GM23338 (cell line): ENCODE measurements around the gene DCBLD2. TPM values are rescaled to one million over a fixed set of nuclear protein-coding genes. Genes with fewer than 3 reads are reported as not detected.

Experiments used
- ATAC-seq: fragments of 200-7000 bp; cut with Tn5 transposase; 3 replicates; pipeline ENCODE4 v1.9.1; 2020
- DNase-seq: peaks from one replicate; pipeline ENCODE4 v3.0.0-alpha.2; 2015; ENCODE audit warnings: low spot score
- H2AFZ ChIP-seq: fragments of 200-600 bp; sonication (generic); 2 replicates; pipeline ENCODE4 v1.8.0; 2016; ENCODE audit warnings: antibody characterized with exemption, mild to moderate bottlenecking, moderate library complexity
- H3F3A ChIP-seq: fragments of 200-600 bp; sonication (generic); replicated peaks from 2 replicates; pipeline ENCODE4 v1.8.0; 2017; ENCODE audit warnings: antibody characterized with exemption, mixed run types, low read depth
- H3K27ac ChIP-seq: fragments of 200-600 bp; sonication (generic); 2 replicates; pipeline ENCODE4 v1.6.1; 2016; ENCODE audit warnings: low read depth
- H3K27me3 ChIP-seq: fragments of 200-600 bp; sonication (generic); 2 replicates; pipeline ENCODE4 v1.8.0; 2016; ENCODE audit warnings: mild to moderate bottlenecking, mixed run types, moderate library complexity; ENCODE audit not compliant: insufficient read depth
- H3K36me3 ChIP-seq: fragments of 200-600 bp; sonication (generic); 2 replicates; pipeline ENCODE4 v1.8.0; 2016; ENCODE audit warnings: mild to moderate bottlenecking; ENCODE audit not compliant: insufficient read depth
- H3K4me1 ChIP-seq: fragments of 200-600 bp; sonication (generic); 2 replicates; pipeline ENCODE4 v1.8.0; 2016; ENCODE audit warnings: mild to moderate bottlenecking, moderate library complexity; ENCODE audit not compliant: insufficient read depth
- H3K4me2 ChIP-seq: fragments of 200-600 bp; sonication (generic); 2 replicates; pipeline ENCODE4 v1.7.1; 2017; ENCODE audit warnings: mixed run types
- H3K4me3 ChIP-seq: fragments of 200-600 bp; sonication (generic); 2 replicates; pipeline ENCODE4 v1.6.1; 2016; ENCODE audit warnings: mixed run types
- H3K79me2 ChIP-seq: fragments of 200-600 bp; sonication (generic); replicated peaks from 2 replicates; pipeline ENCODE4 v1.8.0; 2017; ENCODE audit warnings: mild to moderate bottlenecking; ENCODE audit not compliant: insufficient read depth
- H3K9me2 ChIP-seq: fragments of 200-600 bp; sonication (generic); 2 replicates; pipeline ENCODE4 v1.8.0; 2017; ENCODE audit not compliant: insufficient read depth
- H4K20me1 ChIP-seq: fragments of 200-600 bp; sonication (generic); replicated peaks from 2 replicates; pipeline ENCODE4 v1.8.0; 2017; ENCODE audit warnings: mild to moderate bottlenecking; ENCODE audit not compliant: insufficient read depth
- H3K27ac Mint-ChIP-seq: 2 replicates; pipeline ENCODE4 v1.8.0; 2020; ENCODE audit warnings: inconsistent platforms, mild to moderate bottlenecking, moderate library complexity, mixed read lengths
- H3K27me3 Mint-ChIP-seq: 3 replicates; pipeline ENCODE4 v1.8.0; 2022; ENCODE audit warnings: low read depth, mild to moderate bottlenecking, moderate library complexity, mixed read lengths, inconsistent platforms; ENCODE audit not compliant: insufficient read depth, poor library complexity
- H3K36me3 Mint-ChIP-seq: 3 replicates; pipeline ENCODE4 v1.8.0; 2021; ENCODE audit warnings: low read depth, mild to moderate bottlenecking, inconsistent platforms, moderate library complexity, mixed read lengths
- H3K4me1 Mint-ChIP-seq: 3 replicates; pipeline ENCODE4 v1.8.0; 2020; ENCODE audit warnings: mild to moderate bottlenecking, inconsistent platforms, mixed read lengths
- H3K4me3 Mint-ChIP-seq: 3 replicates; pipeline ENCODE4 v1.8.0; 2021; ENCODE audit warnings: moderate library complexity, mild to moderate bottlenecking, inconsistent platforms, mixed read lengths
- H3K9me3 Mint-ChIP-seq: 3 replicates; pipeline ENCODE4 v1.8.0; 2020; ENCODE audit warnings: moderate library complexity, mild to moderate bottlenecking, inconsistent platforms, mixed read lengths
- EZH2 ChIP-seq: fragments of 200-600 bp; sonication (generic); IDR thresholded peaks from one replicate; pipeline ENCODE4 v1.8.0; 2017; ENCODE audit warnings: antibody characterized with exemption, mild to moderate bottlenecking, low read depth; ENCODE audit not compliant: unreplicated experiment
- JUNB ChIP-seq: IDR thresholded peaks from one replicate; pipeline ENCODE4 v1.6.1; 2016; ENCODE audit warnings: antibody characterized with exemption; ENCODE audit not compliant: unreplicated experiment
- STAT1 ChIP-seq: IDR thresholded peaks from one replicate; pipeline ENCODE4 v1.6.1; 2016; ENCODE audit warnings: antibody characterized with exemption; ENCODE audit not compliant: unreplicated experiment
- polyA plus RNA-seq: library from polyadenylated mRNA; unstranded; fragments of >200 nt; fragmentation: Nextera tagmentation; extraction: Ambion mirVana; gene quantifications from 2 replicates; pipeline ENCODE4 v1.2.1, GENCODE V29; 2016
- total RNA-seq: library from RNA; depleted of rRNA; stranded (reverse); fragments of >200 nt; shearing (Covaris generic); gene quantifications from 2 replicates; pipeline ENCODE4 v1.2.3, GENCODE V29; 2014
- TF ChIP-seq, protein P1 (sequence below): IDR thresholded peaks from one replicate; pipeline ENCODE4 v1.6.1; 2018; ENCODE audit warnings: antibody characterized with exemption; ENCODE audit not compliant: unreplicated experiment
- TF ChIP-seq, protein P2 (sequence below): fragments of 250-450 bp; sonication (Bioruptor Pico); IDR thresholded peaks from 2 replicates; pipeline ENCODE4 v1.5.0; 2020; ENCODE audit warnings: mild to moderate bottlenecking, moderate library complexity
- TF ChIP-seq, protein P3 (sequence below): IDR thresholded peaks from 2 replicates; pipeline ENCODE4 v1.6.1; 2016; ENCODE audit warnings: antibody characterized with exemption
- TF ChIP-seq, protein P4 (sequence below), 2 experiments: fragments of 200-600 bp in 1 of 2; sonication (generic) in 1 of 2; conservative IDR thresholded peaks; 2 replicates each; pipeline versions ENCODE4 v1.5.1 to v1.6.1; 2016 to 2017; ENCODE audit warnings: antibody characterized with exemption in 2 of 2, low read depth in 2 of 2, mild to moderate bottlenecking in 2 of 2, moderate library complexity in 1 of 2

Gene DCBLD2
- total and polyA plus RNA-seq, 2 experiments from 2014 or later: 25.9 to 69.7 TPM

DNA sequence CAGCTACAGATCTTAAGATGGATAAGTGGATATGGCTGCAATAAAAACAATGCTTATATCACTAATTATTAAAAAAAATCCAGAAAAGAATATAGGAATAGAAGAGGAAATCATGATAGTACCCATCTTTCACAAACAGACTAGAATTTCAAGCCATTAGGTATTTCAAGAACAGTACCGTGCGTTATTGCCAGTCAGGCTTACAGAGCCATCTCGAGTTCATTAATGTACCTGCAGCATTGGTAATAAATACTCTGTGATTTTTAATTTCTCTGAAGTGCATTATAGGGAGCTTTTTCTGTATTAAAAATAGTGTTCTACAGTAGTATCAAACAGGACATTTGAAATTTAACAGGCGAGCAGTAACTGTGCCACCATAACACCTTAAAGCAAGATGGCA, 102.7 kb downstream of the DCBLD2 start (continued):
- TF ChIP-seq, protein P1, sequence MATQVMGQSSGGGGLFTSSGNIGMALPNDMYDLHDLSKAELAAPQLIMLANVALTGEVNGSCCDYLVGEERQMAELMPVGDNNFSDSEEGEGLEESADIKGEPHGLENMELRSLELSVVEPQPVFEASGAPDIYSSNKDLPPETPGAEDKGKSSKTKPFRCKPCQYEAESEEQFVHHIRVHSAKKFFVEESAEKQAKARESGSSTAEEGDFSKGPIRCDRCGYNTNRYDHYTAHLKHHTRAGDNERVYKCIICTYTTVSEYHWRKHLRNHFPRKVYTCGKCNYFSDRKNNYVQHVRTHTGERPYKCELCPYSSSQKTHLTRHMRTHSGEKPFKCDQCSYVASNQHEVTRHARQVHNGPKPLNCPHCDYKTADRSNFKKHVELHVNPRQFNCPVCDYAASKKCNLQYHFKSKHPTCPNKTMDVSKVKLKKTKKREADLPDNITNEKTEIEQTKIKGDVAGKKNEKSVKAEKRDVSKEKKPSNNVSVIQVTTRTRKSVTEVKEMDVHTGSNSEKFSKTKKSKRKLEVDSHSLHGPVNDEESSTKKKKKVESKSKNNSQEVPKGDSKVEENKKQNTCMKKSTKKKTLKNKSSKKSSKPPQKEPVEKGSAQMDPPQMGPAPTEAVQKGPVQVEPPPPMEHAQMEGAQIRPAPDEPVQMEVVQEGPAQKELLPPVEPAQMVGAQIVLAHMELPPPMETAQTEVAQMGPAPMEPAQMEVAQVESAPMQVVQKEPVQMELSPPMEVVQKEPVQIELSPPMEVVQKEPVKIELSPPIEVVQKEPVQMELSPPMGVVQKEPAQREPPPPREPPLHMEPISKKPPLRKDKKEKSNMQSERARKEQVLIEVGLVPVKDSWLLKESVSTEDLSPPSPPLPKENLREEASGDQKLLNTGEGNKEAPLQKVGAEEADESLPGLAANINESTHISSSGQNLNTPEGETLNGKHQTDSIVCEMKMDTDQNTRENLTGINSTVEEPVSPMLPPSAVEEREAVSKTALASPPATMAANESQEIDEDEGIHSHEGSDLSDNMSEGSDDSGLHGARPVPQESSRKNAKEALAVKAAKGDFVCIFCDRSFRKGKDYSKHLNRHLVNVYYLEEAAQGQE: no peak
- TF ChIP-seq STAT1: no peak
- TF ChIP-seq, protein P2, sequence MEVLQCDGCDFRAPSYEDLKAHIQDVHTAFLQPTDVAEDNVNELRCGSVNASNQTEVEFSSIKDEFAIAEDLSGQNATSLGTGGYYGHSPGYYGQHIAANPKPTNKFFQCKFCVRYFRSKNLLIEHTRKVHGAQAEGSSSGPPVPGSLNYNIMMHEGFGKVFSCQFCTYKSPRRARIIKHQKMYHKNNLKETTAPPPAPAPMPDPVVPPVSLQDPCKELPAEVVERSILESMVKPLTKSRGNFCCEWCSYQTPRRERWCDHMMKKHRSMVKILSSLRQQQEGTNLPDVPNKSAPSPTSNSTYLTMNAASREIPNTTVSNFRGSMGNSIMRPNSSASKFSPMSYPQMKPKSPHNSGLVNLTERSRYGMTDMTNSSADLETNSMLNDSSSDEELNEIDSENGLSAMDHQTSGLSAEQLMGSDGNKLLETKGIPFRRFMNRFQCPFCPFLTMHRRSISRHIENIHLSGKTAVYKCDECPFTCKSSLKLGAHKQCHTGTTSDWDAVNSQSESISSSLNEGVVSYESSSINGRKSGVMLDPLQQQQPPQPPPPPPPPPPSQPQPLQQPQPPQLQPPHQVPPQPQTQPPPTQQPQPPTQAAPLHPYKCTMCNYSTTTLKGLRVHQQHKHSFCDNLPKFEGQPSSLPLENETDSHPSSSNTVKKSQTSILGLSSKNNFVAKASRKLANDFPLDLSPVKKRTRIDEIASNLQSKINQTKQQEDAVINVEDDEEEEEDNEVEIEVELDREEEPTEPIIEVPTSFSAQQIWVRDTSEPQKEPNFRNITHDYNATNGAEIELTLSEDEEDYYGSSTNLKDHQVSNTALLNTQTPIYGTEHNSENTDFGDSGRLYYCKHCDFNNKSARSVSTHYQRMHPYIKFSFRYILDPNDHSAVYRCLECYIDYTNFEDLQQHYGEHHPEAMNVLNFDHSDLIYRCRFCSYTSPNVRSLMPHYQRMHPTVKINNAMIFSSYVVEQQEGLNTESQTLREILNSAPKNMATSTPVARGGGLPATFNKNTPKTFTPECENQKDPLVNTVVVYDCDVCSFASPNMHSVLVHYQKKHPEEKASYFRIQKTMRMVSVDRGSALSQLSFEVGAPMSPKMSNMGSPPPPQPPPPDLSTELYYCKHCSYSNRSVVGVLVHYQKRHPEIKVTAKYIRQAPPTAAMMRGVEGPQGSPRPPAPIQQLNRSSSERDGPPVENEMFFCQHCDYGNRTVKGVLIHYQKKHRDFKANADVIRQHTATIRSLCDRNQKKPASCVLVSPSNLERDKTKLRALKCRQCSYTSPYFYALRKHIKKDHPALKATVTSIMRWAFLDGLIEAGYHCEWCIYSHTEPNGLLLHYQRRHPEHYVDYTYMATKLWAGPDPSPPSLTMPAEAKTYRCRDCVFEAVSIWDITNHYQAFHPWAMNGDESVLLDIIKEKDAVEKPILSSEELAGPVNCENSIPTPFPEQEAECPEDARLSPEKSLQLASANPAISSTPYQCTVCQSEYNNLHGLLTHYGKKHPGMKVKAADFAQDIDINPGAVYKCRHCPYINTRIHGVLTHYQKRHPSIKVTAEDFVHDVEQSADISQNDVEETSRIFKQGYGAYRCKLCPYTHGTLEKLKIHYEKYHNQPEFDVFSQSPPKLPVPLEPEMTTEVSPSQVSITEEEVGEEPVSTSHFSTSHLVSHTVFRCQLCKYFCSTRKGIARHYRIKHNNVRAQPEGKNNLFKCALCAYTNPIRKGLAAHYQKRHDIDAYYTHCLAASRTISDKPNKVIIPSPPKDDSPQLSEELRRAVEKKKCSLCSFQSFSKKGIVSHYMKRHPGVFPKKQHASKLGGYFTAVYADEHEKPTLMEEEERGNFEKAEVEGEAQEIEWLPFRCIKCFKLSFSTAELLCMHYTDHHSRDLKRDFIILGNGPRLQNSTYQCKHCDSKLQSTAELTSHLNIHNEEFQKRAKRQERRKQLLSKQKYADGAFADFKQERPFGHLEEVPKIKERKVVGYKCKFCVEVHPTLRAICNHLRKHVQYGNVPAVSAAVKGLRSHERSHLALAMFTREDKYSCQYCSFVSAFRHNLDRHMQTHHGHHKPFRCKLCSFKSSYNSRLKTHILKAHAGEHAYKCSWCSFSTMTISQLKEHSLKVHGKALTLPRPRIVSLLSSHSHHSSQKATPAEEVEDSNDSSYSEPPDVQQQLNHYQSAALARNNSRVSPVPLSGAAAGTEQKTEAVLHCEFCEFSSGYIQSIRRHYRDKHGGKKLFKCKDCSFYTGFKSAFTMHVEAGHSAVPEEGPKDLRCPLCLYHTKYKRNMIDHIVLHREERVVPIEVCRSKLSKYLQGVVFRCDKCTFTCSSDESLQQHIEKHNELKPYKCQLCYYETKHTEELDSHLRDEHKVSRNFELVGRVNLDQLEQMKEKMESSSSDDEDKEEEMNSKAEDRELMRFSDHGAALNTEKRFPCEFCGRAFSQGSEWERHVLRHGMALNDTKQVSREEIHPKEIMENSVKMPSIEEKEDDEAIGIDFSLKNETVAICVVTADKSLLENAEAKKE (CRISPR knock-in tag): no peak

DNA sequence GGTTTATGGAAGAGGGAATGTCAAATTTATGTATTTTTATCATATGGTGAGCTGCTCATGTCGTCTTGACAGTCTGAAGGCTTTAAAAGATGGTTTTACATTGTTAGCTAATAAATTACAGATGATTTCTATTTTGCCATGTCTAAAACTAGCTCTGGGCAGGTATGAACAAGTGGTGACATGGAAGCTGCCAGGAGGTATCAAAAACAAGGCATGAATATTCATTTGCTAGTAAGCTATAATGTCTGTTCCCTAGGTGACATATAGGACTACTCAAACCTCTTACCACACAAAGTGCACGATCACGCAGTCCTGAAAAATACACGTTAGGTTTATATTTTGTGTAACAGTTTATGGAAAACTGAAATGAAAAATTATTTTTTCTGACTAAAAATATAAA, 103.6 kb downstream of the DCBLD2 start:
- Mint-ChIP-seq H3K9me3 (no peaks in the 10 kb centered on the region; the same call in 2 of the 3 replicates), H3K27ac (no peak overlapping the region), H3K36me3 (peaks cover 20% of the 10 kb centered on the region), H3K27me3 (no peaks in the 10 kb centered on the region), H3K4me3 (no peak overlapping the region), H3K4me1 (peaks cover 2% of the 10 kb centered on the region; the same call in 2 of the 3 replicates)
- Histone ChIP-seq H3K27ac (no peak overlapping the region), H4K20me1 (no peaks in the 10 kb centered on the region), H3F3A (no peaks in the 10 kb centered on the region), H3K79me2 (no peaks in the 10 kb centered on the region), H3K4me1 (no peaks in the 10 kb centered on the region), H3K4me2 (no peak overlapping the region), H3K36me3 (peaks cover 12% of the 10 kb centered on the region; the same call in 1 of the 2 replicates), H3K4me3 (no peak overlapping the region), H3K27me3 (no peaks in the 10 kb centered on the region), H2AFZ (no peak overlapping the region), H3K9me2 (no peaks in the 10 kb centered on the region)
- ATAC-seq: no peak
- DNase-seq: no peak
- TF ChIP-seq, protein P3, sequence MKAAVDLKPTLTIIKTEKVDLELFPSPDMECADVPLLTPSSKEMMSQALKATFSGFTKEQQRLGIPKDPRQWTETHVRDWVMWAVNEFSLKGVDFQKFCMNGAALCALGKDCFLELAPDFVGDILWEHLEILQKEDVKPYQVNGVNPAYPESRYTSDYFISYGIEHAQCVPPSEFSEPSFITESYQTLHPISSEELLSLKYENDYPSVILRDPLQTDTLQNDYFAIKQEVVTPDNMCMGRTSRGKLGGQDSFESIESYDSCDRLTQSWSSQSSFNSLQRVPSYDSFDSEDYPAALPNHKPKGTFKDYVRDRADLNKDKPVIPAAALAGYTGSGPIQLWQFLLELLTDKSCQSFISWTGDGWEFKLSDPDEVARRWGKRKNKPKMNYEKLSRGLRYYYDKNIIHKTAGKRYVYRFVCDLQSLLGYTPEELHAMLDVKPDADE: no peak
- TF ChIP-seq, protein P4, sequence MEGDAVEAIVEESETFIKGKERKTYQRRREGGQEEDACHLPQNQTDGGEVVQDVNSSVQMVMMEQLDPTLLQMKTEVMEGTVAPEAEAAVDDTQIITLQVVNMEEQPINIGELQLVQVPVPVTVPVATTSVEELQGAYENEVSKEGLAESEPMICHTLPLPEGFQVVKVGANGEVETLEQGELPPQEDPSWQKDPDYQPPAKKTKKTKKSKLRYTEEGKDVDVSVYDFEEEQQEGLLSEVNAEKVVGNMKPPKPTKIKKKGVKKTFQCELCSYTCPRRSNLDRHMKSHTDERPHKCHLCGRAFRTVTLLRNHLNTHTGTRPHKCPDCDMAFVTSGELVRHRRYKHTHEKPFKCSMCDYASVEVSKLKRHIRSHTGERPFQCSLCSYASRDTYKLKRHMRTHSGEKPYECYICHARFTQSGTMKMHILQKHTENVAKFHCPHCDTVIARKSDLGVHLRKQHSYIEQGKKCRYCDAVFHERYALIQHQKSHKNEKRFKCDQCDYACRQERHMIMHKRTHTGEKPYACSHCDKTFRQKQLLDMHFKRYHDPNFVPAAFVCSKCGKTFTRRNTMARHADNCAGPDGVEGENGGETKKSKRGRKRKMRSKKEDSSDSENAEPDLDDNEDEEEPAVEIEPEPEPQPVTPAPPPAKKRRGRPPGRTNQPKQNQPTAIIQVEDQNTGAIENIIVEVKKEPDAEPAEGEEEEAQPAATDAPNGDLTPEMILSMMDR (conservative IDR thresholded peaks at IDR 0.05; ENCODE audit: low read depth in 2 of 2): no peak
- TF ChIP-seq STAT1 (no peak), JUNB (no peak), EZH2 (no peak)
